ENCODE data around the gene KRTAP19-2.

GRCh38 chr21:30443226-30443625 is 44.0 kb downstream of the KRTAP19-2 start:
- TF ChIP-seq CTCF (conservative IDR thresholded peaks at IDR 0.05; ENCODE audit: low read depth, low read length) (no peak), EZH2 (IDR thresholded peaks at IDR 0.05; ENCODE audit: borderline replicate concordance, low read depth, low read length, poor library complexity, severe bottlenecking) (no peak)

All from A673 (cell line).